Spleen (tissue), 11 donors: ENCODE results near the gene CEP44. TPM values are rescaled to one million over a fixed set of nuclear protein-coding genes. Genes with fewer than 3 reads are reported as not detected.

Source experiments
- DNase-seq: peaks from one replicate; pipeline ENCODE4 v3.0.0-alpha.2; 2020
- H3K27ac ChIP-seq, 8 donors: fragments of 200-600 bp; sonication (generic) in 7 of 8; 1 replicate in 4 of 8; 2 replicates in 4 of 8; pipeline versions ENCODE4 v1.5.0 to v1.8.0; 2016 to 2021; ENCODE audit warnings: inconsistent platforms in 4 of 8, mild to moderate bottlenecking in 4 of 8, moderate library complexity in 1 of 8
- H3K27me3 ChIP-seq, 7 donors: fragments of 200-600 bp; sonication (generic) in 6 of 7; replicated peaks in 1 of 7; 1 replicate in 4 of 7; 2 replicates in 3 of 7; pipeline versions ENCODE4 v1.5.0 to v1.8.0; 2016 to 2021; ENCODE audit warnings: inconsistent platforms in 3 of 7, mild to moderate bottlenecking in 1 of 7
- H3K36me3 ChIP-seq, 6 donors: fragments of 200-600 bp; sonication (generic) in 5 of 6; 1 replicate in 4 of 6; 2 replicates in 2 of 6; pipeline versions ENCODE4 v1.5.0 to v1.8.0; 2016 to 2021; ENCODE audit warnings: inconsistent platforms in 2 of 6
- H3K4me1 ChIP-seq, 6 donors: fragments of 200-600 bp; sonication (generic) in 5 of 6; 1 replicate in 3 of 6; 2 replicates in 3 of 6; pipeline versions ENCODE4 v1.5.0 to v1.8.0; 2016 to 2021; ENCODE audit warnings: inconsistent platforms in 3 of 6
- H3K4me3 ChIP-seq, 8 donors: fragments of 200-600 bp; sonication (generic) in 7 of 8; 1 replicate in 4 of 8; 2 replicates in 4 of 8; pipeline versions ENCODE4 v1.5.0 to v1.8.0; 2016 to 2021; ENCODE audit warnings: inconsistent platforms in 4 of 8, mild to moderate bottlenecking in 4 of 8, moderate library complexity in 2 of 8
- H3K9me3 ChIP-seq, 8 donors: fragments of 200-600 bp; sonication (generic) in 7 of 8; 1 replicate in 4 of 8; 2 replicates in 4 of 8; pipeline versions ENCODE4 v1.5.0 to v1.8.0; 2016 to 2021; ENCODE audit warnings: inconsistent platforms in 4 of 8
- CTCF ChIP-seq, 11 experiments: fragments of 200-600 bp in 7 of 11; fragments of 450-650 bp in 4 of 11; sonication (generic) in 4 of 11; IDR thresholded peaks in 8 of 11; conservative IDR thresholded peaks in 3 of 11; 1 replicate in 7 of 11; 2 replicates in 4 of 11; pipeline versions ENCODE4 v1.4.0 to v1.8.0; 2016 to 2021; ENCODE audit warnings: antibody characterized with exemption in 11 of 11, inconsistent platforms in 4 of 11, mild to moderate bottlenecking in 1 of 11
- POLR2A ChIP-seq, 3 donors: fragments of 450-650 bp; IDR thresholded peaks; one replicate each; pipeline ENCODE4 v1.5.1; 2017; ENCODE audit warnings: antibody characterized with exemption in 3 of 3, mild to moderate bottlenecking in 1 of 3
- POLR2AphosphoS5 ChIP-seq, 3 donors: sonication (generic); formaldehyde crosslinking; IDR thresholded peaks; one replicate each; pipeline ENCODE4 v1.5.1; 2017; ENCODE audit warnings: antibody characterized with exemption in 3 of 3
- WGBS, 5 donors: extraction: QIAGEN DNeasy Blood & Tissue Kit in 3 of 5; methylation state at CpG; one replicate each; pipeline versions ENCODE4 v1.1.5 to v1.1.7; 2013 to 2018; 5-methylcytosine and 5-hydroxymethylcytosine counted together
- intact Hi-C: fragments of 100-400 bp; cut with DNase I; formaldehyde crosslinking; loops from one replicate; pipeline ENCODE4 v1.15.0; 2023; ENCODE audit warnings: low total_unique reads
- polyA plus RNA-seq, 3 donors: library from polyadenylated mRNA; stranded (reverse); fragments of 200-250 nt; gene quantifications; one replicate each; pipeline ENCODE4 v1.2.1, GENCODE V29; 2013
- total RNA-seq, 7 donors: library from RNA; depleted of rRNA in 3 of 7; stranded (reverse); fragments of >200 nt in 3 of 7; fragmentation: NEBNext Ultra II Directional in 4 of 7; extraction: Animal tissue kit (Norgen Biotek cat#: 25700) in 4 of 7; gene quantifications; one replicate each; pipeline versions ENCODE4 v1.1.0 to v1.2.1, GENCODE V29; 2016 to 2021
- donor health status: healthy with polysubstance abuse.
- donor health status: DM: no; HTN: no; CAD: no; lungs with moderate emphysema.
- donor health status: DM: no; HTN: no; CAD: no.
- donor health status: Bipolar disorder and iron deficiency.
- donor health status: healthy.
- donor health status: DM: no; HTN: no; CAD: no.
- donor health status: DM: yes; HTN: yes; CAD: no.

CEP44 gene
- total and polyA plus RNA-seq, 10 donors: 5.6 to 27.7 (median 15.9) TPM

GRCh38 chr4:174317531-174317930 is 33.8 kb downstream of the CEP44 start:
- Histone ChIP-seq H3K36me3 (peaks cover 0 to 70% (median 8%) of the 10 kb centered on the region in 6 donors), H3K4me1 (no peaks in the 10 kb centered on the region), H3K4me3 (no peak overlapping the region), H3K27me3 (no peaks in the 10 kb centered on the region), H3K9me3 (no peaks in the 10 kb centered on the region), H3K27ac (no peak overlapping the region)
- TF ChIP-seq POLR2A (IDR thresholded peaks at IDR 0.05) (no peak), CTCF (IDR thresholded peaks at IDR 0.05 in 8 of 11, conservative IDR thresholded peaks at IDR 0.05 in 3 of 11) (no peak), POLR2AphosphoS5 (IDR thresholded peaks at IDR 0.05) (no peak)
- no peak for DNase-seq
- intact Hi-C loops: no loop called here

GRCh38 chr4:174318829-174319764 is 35.4 kb downstream of the CEP44 start:
- H3K36me3 ChIP-seq: peaks cover 0 to 56% (median 8%) of the 10 kb centered on the region in 6 donors
- TF ChIP-seq POLR2A (IDR thresholded peaks at IDR 0.05): no peak
- TF ChIP-seq POLR2AphosphoS5 (IDR thresholded peaks at IDR 0.05): no peak
- peak in 10 of 11 experiments; percentile 6 to 62 (median 51) for TF ChIP-seq CTCF (IDR thresholded peaks at IDR 0.05 in 8 of 11, conservative IDR thresholded peaks at IDR 0.05 in 3 of 11)
- no peak for DNase-seq
- H3K9me3 ChIP-seq: no peaks in the 10 kb centered on the region
- no peaks in the 10 kb centered on the region for H3K27me3 ChIP-seq
- H3K27ac ChIP-seq: no peak overlapping the region
- H3K4me1 ChIP-seq: no peaks in the 10 kb centered on the region
- WGBS, 5 donors: 81 to 92% (median 84%) methylated on average over 8 of the region's 8 CpGs
- intact Hi-C loops: no loop called here
- H3K4me3 ChIP-seq: no peak overlapping the region

- WGBS, 5 donors: 76 to 90% (median 88%) methylated on average over 5 of the region's 5 CpGs
- intact Hi-C loops: no loop called here
- Histone ChIP-seq H3K27ac (no peak overlapping the region), H3K36me3 (peaks cover 0 to 48% (median 8%) of the 10 kb centered on the region in 6 donors), H3K9me3 (no peaks in the 10 kb centered on the region), H3K4me3 (no peak overlapping the region), H3K27me3 (no peaks in the 10 kb centered on the region), H3K4me1 (no peaks in the 10 kb centered on the region)
- DNase-seq: no peak
- no peak for TF ChIP-seq POLR2AphosphoS5 (IDR thresholded peaks at IDR 0.05)
- no peak for TF ChIP-seq POLR2A (IDR thresholded peaks at IDR 0.05)
- TF ChIP-seq CTCF (IDR thresholded peaks at IDR 0.05 in 8 of 11, conservative IDR thresholded peaks at IDR 0.05 in 3 of 11): no peak
Observed at GRCh38 chr4:174320494-174321199, 36.9 kb downstream of the CEP44 start.

GRCh38 chr4:174324236-174324635 is 40.5 kb downstream of the CEP44 start:
- Histone ChIP-seq H3K9me3 (no peaks in the 10 kb centered on the region), H3K4me3 (no peak overlapping the region), H3K27ac (no peak overlapping the region), H3K4me1 (no peaks in the 10 kb centered on the region), H3K27me3 (no peaks in the 10 kb centered on the region), H3K36me3 (peaks cover 0 to 16% (median 2%) of the 10 kb centered on the region in 6 donors)
- TF ChIP-seq POLR2A (IDR thresholded peaks at IDR 0.05) (no peak), POLR2AphosphoS5 (IDR thresholded peaks at IDR 0.05) (no peak), CTCF (IDR thresholded peaks at IDR 0.05 in 8 of 11, conservative IDR thresholded peaks at IDR 0.05 in 3 of 11) (no peak)
- DNase-seq: no peak
- 82 to 100% (median 94%) methylated on average over 1 of the region's 1 CpG for WGBS, 5 donors
- intact Hi-C loops: no loop called here
